Gastroesophageal sphincter (tissue), 4 donors: ENCODE results near the gene PRDM16. TPM values are rescaled to one million over a fixed set of nuclear protein-coding genes. Genes with fewer than 3 reads are reported as not detected.

Experiments
- ATAC-seq: fragments of 150-250 bp; one replicate; pipeline ENCODE4 v1.9.1; 2016; ENCODE audit warnings: mild to moderate bottlenecking, moderate library complexity
- H3K27ac ChIP-seq, 4 donors: fragments of 200-600 bp; sonication (generic) in 3 of 4; 1 replicate in 3 of 4; 2 replicates in 1 of 4; pipeline ENCODE4 v1.5.1; 2016 to 2019
- H3K27me3 ChIP-seq: fragments of 200-600 bp; sonication (generic); one replicate; pipeline ENCODE4 v1.5.1; 2019
- H3K36me3 ChIP-seq, 2 donors: fragments of 200-600 bp; sonication (generic); one replicate each; pipeline ENCODE4 v1.5.1; 2019; ENCODE audit warnings: control low read depth in 1 of 2
- H3K4me1 ChIP-seq, 3 donors: fragments of 200-600 bp; sonication (generic); 1 replicate in 2 of 3; 2 replicates in 1 of 3; pipeline ENCODE4 v1.5.1; 2016 to 2019; ENCODE audit warnings: control low read depth in 2 of 3
- H3K4me3 ChIP-seq, 2 donors: fragments of 200-600 bp; sonication (generic); one replicate each; pipeline ENCODE4 v1.5.1; 2019; ENCODE audit warnings: mild to moderate bottlenecking in 1 of 2, moderate library complexity in 1 of 2
- H3K9me3 ChIP-seq, 3 donors: fragments of 200-600 bp; sonication (generic); one replicate each; pipeline ENCODE4 v1.5.1; 2017 to 2019; ENCODE audit warnings: control low read depth in 2 of 3
- EP300 ChIP-seq: sonication (generic); formaldehyde crosslinking; IDR thresholded peaks from one replicate; pipeline ENCODE4 v1.6.1; 2017; ENCODE audit warnings: antibody characterized with exemption, mild to moderate bottlenecking
- POLR2A ChIP-seq, 2 donors: fragments of 450-650 bp; IDR thresholded peaks; one replicate each; pipeline ENCODE4 v1.6.1; 2017; ENCODE audit warnings: antibody characterized with exemption in 2 of 2, mild to moderate bottlenecking in 2 of 2, moderate library complexity in 1 of 2
- POLR2AphosphoS5 ChIP-seq: sonication (generic); formaldehyde crosslinking; IDR thresholded peaks from one replicate; pipeline ENCODE4 v1.6.1; 2017; ENCODE audit warnings: antibody characterized with exemption
- WGBS, 2 donors: methylation state at CpG; one replicate each; pipeline ENCODE4 v1.1.5; 2018; ENCODE audit warnings: low coverage in 1 of 2; 5-methylcytosine and 5-hydroxymethylcytosine counted together
- total RNA-seq, 4 donors: library from RNA; depleted of rRNA; stranded (reverse); fragments of >200 nt; gene quantifications; one replicate each; pipeline ENCODE4 v1.1.0, GENCODE V29; 2016
- TF ChIP-seq, protein P1 (sequence below), 4 experiments: fragments of 200-600 bp in 2 of 4; fragments of 450-650 bp in 2 of 4; sonication (generic) in 1 of 4; IDR thresholded peaks; one replicate each; pipeline ENCODE4 v1.5.1; 2017 to 2019; ENCODE audit warnings: antibody characterized with exemption in 4 of 4, mild to moderate bottlenecking in 2 of 4, moderate library complexity in 2 of 4

Gene PRDM16
- total RNA-seq, 4 donors from 2014 or later, result 1.1 to 3.4 (median 1.6) TPM

DNA sequence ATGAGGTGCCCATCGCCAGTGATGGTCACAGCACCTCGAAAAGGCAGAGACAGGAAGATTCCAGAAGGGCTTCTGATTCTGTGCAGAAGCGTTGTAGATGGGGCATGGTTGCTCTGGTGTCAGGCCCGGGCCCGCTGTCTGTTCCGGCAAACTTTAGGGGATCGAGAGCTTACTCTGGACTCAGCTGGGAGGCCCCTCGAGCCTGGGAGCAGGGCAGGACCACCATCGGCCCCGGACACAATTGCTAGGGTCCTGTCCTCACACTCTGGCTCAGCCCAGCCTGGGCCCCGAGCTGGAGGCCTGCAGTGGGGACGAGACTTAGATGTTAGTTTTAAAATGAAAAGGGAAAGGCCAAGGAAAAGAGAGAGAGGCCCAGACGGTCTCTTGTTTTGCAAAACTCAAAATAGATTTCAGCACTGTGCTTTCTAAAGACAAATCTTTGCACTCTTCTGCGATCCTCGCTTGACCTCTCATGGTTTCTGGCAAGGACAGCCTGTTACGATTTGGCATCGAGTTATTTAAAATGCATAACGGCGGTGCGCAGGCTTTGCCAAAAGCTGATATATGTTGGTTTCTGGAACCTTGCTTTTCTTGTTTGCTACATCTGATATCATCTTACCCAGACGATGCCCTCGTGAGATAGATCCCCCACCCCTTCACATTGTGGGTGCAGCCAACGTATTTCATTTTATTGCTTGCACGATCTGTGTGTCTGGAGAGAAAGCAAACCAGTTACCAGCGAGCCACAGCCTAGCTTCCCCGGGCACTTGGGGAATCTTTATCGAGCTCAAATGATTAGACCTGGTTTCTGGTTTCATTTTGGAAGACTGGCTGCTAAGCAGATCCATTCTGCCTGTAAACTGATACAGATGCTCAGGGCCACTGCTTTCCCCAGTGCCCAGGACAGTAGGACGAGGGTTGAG lies 58.0 kb downstream of the PRDM16 start:
- TF ChIP-seq POLR2A (IDR thresholded peaks at IDR 0.05), result no peak
- TF ChIP-seq, protein P1, sequence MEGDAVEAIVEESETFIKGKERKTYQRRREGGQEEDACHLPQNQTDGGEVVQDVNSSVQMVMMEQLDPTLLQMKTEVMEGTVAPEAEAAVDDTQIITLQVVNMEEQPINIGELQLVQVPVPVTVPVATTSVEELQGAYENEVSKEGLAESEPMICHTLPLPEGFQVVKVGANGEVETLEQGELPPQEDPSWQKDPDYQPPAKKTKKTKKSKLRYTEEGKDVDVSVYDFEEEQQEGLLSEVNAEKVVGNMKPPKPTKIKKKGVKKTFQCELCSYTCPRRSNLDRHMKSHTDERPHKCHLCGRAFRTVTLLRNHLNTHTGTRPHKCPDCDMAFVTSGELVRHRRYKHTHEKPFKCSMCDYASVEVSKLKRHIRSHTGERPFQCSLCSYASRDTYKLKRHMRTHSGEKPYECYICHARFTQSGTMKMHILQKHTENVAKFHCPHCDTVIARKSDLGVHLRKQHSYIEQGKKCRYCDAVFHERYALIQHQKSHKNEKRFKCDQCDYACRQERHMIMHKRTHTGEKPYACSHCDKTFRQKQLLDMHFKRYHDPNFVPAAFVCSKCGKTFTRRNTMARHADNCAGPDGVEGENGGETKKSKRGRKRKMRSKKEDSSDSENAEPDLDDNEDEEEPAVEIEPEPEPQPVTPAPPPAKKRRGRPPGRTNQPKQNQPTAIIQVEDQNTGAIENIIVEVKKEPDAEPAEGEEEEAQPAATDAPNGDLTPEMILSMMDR (IDR thresholded peaks at IDR 0.05), result no peak
- TF ChIP-seq EP300, result no peak
- no peak for TF ChIP-seq POLR2AphosphoS5
- no peaks in the 10 kb centered on the region for H3K9me3 ChIP-seq
- peak overlapping the region in 3 of 4 donors; percentile 32 to 64 (median 48) for H3K27ac ChIP-seq
- H3K27me3 ChIP-seq, result peaks cover 3% of the 10 kb centered on the region
- WGBS, 2 donors, result 44 to 58% methylated on average over 12 of the region's 28 CpGs
- ATAC-seq, result no peak
- peaks cover 0 to 35% (median 6%) of the 10 kb centered on the region in 3 donors for H3K4me1 ChIP-seq
- H3K4me3 ChIP-seq, result no peak overlapping the region
- H3K36me3 ChIP-seq, result no peaks in the 10 kb centered on the region

DNA sequence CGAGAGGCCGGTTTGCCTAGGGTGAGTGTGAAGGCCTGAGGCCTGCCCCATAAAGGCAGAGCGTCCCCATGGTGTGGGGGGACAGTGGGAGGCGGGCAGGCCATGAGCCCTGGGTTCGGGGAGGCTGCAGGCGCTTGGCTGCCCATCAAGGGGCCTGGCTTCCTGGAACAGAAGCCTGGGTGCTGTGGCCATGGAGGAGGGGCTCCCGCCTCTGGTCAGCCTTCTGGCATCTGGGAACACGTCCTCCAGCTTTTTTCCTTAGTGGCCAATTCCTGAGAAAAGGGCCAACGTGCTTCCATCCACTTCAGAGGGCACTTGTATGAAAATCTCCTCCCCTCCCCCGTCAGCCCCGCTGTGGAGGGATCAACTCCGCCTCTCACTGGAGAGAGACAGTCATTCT lies 58.7 kb downstream of the PRDM16 start:
- H3K9me3 ChIP-seq, result no peaks in the 10 kb centered on the region
- no peak for ATAC-seq
- peak overlapping the region in 3 of 4 donors; percentile 30 to 43 (median 32) for H3K27ac ChIP-seq
- H3K27me3 ChIP-seq, result peaks cover 3% of the 10 kb centered on the region
- no peaks in the 10 kb centered on the region for H3K36me3 ChIP-seq
- peaks cover 0 to 35% (median 6%) of the 10 kb centered on the region in 3 donors for H3K4me1 ChIP-seq
- 80% methylated on average over 1 of the region's 12 CpGs; no CpG with 5 or more reads in 1 of the 2 donors for WGBS, 2 donors
- H3K4me3 ChIP-seq, result no peak overlapping the region
- TF ChIP-seq POLR2AphosphoS5, result no peak
- TF ChIP-seq, protein P1 (IDR thresholded peaks at IDR 0.05), result no peak
- TF ChIP-seq EP300, result no peak
- no peak for TF ChIP-seq POLR2A (IDR thresholded peaks at IDR 0.05)

- TF ChIP-seq EP300, result no peak
- no peak for TF ChIP-seq POLR2A (IDR thresholded peaks at IDR 0.05)
- TF ChIP-seq, protein P1 (IDR thresholded peaks at IDR 0.05), result no peak
- TF ChIP-seq POLR2AphosphoS5, result no peak
- Histone ChIP-seq H3K4me1 (peaks cover 0 to 39% (median 6%) of the 10 kb centered on the region in 3 donors), H3K9me3 (no peaks in the 10 kb centered on the region), H3K27ac (no peak overlapping the region), H3K27me3 (peaks cover 3% of the 10 kb centered on the region), H3K36me3 (no peaks in the 10 kb centered on the region), H3K4me3 (no peak overlapping the region)
- WGBS, 2 donors, result 92% methylated on average over 2 of the region's 26 CpGs; no CpG with 5 or more reads in 1 of the 2 donors
- no peak for ATAC-seq
These were observed 59.6 kb downstream of the PRDM16 start for GRCh38 chr1:3128431-3129132.

GRCh38 chr1:3129133-3129490 lies 60.1 kb downstream of the PRDM16 start:
- H3K27ac ChIP-seq, result no peak overlapping the region
- peaks cover 0 to 44% (median 6%) of the 10 kb centered on the region in 3 donors for H3K4me1 ChIP-seq
- no peaks in the 10 kb centered on the region for H3K9me3 ChIP-seq
- peaks cover 8% of the 10 kb centered on the region for H3K27me3 ChIP-seq
- ATAC-seq, result no peak
- H3K4me3 ChIP-seq, result no peak overlapping the region
- TF ChIP-seq, protein P1 (IDR thresholded peaks at IDR 0.05), result no peak
- TF ChIP-seq POLR2AphosphoS5, result no peak
- no peaks in the 10 kb centered on the region for H3K36me3 ChIP-seq
- WGBS, 2 donors, result no CpG with 5 or more reads among the region's 8 CpGs
